Type B pancreatic cell (in vitro differentiated cells): ENCODE measurements around the gene QSOX1. TPM values are rescaled to one million over a fixed set of nuclear protein-coding genes. Genes with fewer than 3 reads are reported as not detected.

Source experiments
- DNase-seq: peaks from one replicate; pipeline ENCODE4 v3.0.0; 2021; ENCODE audit warnings: mixed read lengths; ENCODE audit not compliant: unreplicated experiment; ENCODE audit errors: extremely low spot score
- H3K27ac Mint-ChIP-seq: 2 replicates; pipeline ENCODE4 v1.8.0; 2021; ENCODE audit warnings: mild to moderate bottlenecking, mixed read lengths
- H3K27me3 Mint-ChIP-seq: 2 replicates; pipeline ENCODE4 v1.8.0; 2021; ENCODE audit warnings: mixed read lengths
- H3K36me3 Mint-ChIP-seq: 2 replicates; pipeline ENCODE4 v1.8.0; 2021; ENCODE audit warnings: mixed read lengths
- H3K4me1 Mint-ChIP-seq: one replicate; pipeline ENCODE4 v1.8.0; 2021; ENCODE audit warnings: mixed read lengths; ENCODE audit not compliant: unreplicated experiment
- H3K4me3 Mint-ChIP-seq: 2 replicates; pipeline ENCODE4 v1.8.0; 2021; ENCODE audit warnings: mild to moderate bottlenecking, mixed read lengths
- H3K9me3 Mint-ChIP-seq: 2 replicates; pipeline ENCODE4 v1.8.0; 2021; ENCODE audit warnings: mixed read lengths
- total RNA-seq: library from RNA; stranded (reverse); gene quantifications from 2 replicates; pipeline ENCODE4 v1.2.1, GENCODE V29; 2021; ENCODE audit warnings: low replicate concordance
- TF ChIP-seq, protein P1 (sequence below): fragments of 200-600 bp; sonication (generic); conservative IDR thresholded peaks from 2 replicates; pipeline ENCODE4 v1.5.0; 2021; ENCODE audit warnings: antibody characterized with exemption, mild to moderate bottlenecking

The QSOX1 gene
- total RNA-seq, 1 donor from 2014 or later, result 96.0 TPM

DNA sequence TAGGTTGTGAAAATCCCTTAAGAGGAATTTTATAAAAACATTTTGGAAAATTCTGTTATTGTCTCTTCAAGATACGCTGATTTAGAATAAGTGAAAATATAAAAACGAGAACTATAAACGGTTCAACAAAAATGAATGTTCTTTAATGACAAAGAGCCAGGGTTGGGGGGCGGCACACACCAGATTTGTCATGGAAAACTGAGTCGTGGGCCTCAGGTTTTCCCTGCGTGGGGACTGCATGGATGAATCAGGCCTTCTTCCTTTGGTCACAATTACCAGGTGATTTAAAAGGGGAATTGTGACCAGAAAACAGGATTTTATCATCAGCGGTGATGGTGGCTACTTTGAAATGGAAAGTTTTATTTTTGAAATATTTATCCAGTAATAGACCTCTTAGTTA is 84.0 kb downstream of the QSOX1 start:
- Mint-ChIP-seq H3K4me1 (peaks cover 14% of the 10 kb centered on the region), H3K36me3 (no peaks in the 10 kb centered on the region)
- TF ChIP-seq, protein P1, sequence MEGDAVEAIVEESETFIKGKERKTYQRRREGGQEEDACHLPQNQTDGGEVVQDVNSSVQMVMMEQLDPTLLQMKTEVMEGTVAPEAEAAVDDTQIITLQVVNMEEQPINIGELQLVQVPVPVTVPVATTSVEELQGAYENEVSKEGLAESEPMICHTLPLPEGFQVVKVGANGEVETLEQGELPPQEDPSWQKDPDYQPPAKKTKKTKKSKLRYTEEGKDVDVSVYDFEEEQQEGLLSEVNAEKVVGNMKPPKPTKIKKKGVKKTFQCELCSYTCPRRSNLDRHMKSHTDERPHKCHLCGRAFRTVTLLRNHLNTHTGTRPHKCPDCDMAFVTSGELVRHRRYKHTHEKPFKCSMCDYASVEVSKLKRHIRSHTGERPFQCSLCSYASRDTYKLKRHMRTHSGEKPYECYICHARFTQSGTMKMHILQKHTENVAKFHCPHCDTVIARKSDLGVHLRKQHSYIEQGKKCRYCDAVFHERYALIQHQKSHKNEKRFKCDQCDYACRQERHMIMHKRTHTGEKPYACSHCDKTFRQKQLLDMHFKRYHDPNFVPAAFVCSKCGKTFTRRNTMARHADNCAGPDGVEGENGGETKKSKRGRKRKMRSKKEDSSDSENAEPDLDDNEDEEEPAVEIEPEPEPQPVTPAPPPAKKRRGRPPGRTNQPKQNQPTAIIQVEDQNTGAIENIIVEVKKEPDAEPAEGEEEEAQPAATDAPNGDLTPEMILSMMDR, result no peak

DNA sequence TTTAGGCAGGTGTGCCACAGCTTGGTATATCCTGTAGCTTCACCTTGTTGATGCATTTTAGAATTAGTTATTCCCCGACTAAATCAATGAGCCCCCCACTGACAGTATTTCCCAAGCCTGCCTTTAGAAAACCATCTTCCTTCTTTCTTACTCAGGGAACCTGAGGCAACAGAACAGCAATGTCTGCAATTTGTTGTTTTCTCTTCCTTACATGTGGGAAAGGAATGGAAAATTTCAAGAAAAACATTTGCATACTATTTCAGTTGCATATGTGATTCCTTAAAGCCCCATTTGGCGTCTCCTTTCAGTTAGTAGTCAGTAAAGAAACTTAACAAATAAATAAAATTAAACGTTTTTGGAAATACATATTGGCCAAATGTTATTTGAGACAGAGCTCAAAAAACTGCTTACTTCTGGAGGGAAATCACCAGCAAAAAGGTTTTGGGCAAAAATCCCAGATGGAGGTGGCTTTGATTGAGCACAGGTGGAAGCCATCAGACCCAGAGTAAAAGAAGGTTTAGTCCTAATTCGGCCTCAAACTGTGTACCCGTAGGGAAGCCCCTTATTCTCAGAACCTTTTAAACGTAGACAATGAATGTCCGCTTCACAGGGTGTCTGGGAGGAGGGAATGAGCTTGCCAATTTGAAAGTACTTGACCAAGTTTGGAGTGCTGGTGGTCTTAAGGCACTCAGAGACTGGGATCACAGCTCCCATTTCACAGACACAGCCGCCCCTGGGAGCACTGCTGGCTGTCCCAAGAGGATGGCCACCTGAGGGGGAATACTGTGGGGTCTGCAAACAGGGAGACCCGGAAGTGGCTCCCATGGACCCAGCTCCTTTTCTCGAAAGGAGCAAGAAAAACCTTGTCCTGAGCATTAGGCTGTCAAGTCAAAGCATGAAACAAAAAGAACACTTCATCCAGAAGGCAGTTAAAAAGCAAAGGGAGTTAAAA is 84.8 kb downstream of the QSOX1 start:
- Mint-ChIP-seq H3K4me3 (no peak overlapping the region), H3K4me1 (peaks cover 7% of the 10 kb centered on the region), H3K9me3 (no peaks in the 10 kb centered on the region), H3K27ac (no peak overlapping the region), H3K27me3 (peaks cover 98% of the 10 kb centered on the region), H3K36me3 (no peaks in the 10 kb centered on the region)
- no peak for DNase-seq
- TF ChIP-seq, protein P1, result no peak

More for the DNA sequence above, 84.0 kb downstream of the QSOX1 start:
- no peak overlapping the region for H3K4me3 Mint-ChIP-seq
- H3K27me3 Mint-ChIP-seq, result peaks cover 98% of the 10 kb centered on the region
- no peaks in the 10 kb centered on the region for H3K9me3 Mint-ChIP-seq
- DNase-seq, result no peak
- no peak overlapping the region for H3K27ac Mint-ChIP-seq

DNA sequence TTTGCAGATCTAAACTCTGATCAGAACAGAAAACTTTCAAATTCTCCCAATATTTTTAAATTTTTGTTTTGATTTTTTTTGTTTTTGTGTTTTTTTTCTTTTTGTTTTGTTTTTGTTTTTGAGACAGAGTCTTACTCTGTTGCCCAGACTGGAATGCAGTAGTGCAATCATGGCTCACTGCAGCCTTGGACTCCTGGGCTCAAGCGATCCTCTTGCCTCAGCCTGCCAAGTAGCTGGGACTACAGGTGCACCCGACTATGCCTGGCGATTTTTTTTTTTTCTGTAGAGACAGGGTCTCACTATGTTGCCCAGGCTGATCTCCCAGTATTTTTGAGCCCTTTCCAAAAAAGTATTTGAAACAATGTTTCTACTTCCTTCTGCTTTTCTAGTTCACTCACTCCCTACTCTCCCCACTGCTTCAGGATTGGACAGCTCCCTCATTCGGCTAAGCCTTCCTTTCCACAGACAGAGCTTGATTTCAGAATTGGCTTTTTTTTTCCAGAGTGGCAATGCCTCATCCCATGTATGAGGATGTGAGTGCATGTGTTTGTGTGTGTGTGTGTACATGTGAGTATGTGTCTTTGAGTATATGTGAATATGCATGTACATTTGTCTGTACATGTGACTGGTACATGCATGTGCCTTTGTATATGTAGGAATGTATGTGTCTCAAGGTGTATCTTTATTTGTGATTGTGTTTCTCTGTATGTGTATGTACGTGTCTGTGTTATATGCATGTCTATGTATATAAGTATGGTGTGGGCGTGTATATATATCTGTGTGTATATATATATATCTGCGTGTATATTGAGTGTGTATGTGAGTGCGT is 87.3 kb downstream of the QSOX1 start:
- Mint-ChIP-seq H3K27me3 (peaks cover 88% of the 10 kb centered on the region), H3K27ac (no peak overlapping the region), H3K4me1 (no peaks in the 10 kb centered on the region), H3K9me3 (no peaks in the 10 kb centered on the region), H3K4me3 (no peak overlapping the region), H3K36me3 (no peaks in the 10 kb centered on the region)
- TF ChIP-seq, protein P1, result no peak
- DNase-seq, result no peak

DNA sequence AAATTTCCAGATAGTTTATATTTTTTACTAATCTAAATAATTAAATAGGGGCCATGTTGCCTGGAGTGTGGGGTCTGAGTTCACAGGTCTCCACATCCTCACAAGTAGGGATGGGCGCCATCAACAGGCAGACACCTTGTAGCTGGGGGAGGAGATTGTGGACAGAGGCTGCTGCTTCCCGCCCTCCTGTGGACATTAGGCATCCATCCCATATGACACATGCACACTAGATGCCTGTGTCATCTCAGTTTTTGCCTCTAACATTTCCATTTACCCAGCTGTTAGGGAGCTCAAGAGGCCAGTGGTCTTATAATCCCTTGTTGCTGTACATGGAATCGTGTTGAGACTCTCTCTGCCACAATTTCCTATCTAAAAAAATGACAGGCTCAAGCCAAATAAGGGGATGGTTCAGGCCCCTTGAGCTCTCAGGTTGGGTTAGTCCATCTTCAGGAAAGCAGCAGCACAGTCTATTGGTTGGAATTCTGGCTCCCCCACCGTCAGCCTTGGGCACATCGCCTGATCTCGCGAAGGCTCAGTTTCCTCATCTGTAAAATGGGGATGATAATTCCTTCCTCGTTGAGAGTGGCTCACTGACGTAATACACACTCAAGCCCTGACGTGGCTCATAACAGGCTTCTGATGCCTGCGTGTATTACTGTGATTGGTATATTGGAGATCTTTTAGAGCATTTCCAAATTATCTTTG is 89.0 kb downstream of the QSOX1 start:
- TF ChIP-seq, protein P1, result no peak
- Mint-ChIP-seq H3K27ac (no peak overlapping the region), H3K9me3 (no peaks in the 10 kb centered on the region), H3K4me3 (no peak overlapping the region), H3K27me3 (peaks cover 79% of the 10 kb centered on the region), H3K4me1 (no peaks in the 10 kb centered on the region), H3K36me3 (no peaks in the 10 kb centered on the region)
- DNase-seq, result no peak

DNA sequence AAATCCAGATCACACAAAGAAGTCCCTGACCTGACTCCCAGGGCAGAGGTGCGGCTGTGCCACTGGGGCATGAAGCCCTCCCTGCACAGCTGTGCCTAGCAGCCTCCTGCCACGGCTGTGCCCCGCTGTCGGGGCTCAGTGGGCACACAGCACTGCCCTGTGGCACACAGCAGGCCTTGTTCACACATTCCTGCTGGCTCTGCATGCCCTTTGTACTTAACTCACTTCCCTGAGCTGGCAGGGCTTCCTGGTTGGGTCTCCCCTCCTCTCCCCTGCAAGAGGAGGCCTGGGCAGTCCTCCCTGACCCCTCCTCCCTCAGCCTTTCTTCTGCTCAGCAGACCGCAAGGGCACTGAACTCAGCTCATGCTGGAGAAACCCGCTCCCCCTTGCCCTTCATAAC is 90.2 kb downstream of the QSOX1 start:
- Mint-ChIP-seq H3K9me3 (no peaks in the 10 kb centered on the region), H3K36me3 (no peaks in the 10 kb centered on the region), H3K4me1 (peaks cover 4% of the 10 kb centered on the region), H3K27me3 (peaks cover 73% of the 10 kb centered on the region), H3K27ac (no peak overlapping the region), H3K4me3 (no peak overlapping the region)
- TF ChIP-seq, protein P1, result no peak
- no peak for DNase-seq
